ENCODE results near the gene FXYD6.

- TF ChIP-seq CTCF (IDR thresholded peaks at IDR 0.05): no peak
- TF ChIP-seq POLR2AphosphoS5 (IDR thresholded peaks at IDR 0.05; ENCODE audit: low read depth, low read length): no peak
- no peak for TF ChIP-seq REST (IDR thresholded peaks at IDR 0.05; ENCODE audit: insufficient read depth in 1 of 2, low read depth in 2 of 2, low read length in 1 of 2)
- TF ChIP-seq SIN3A (IDR thresholded peaks at IDR 0.05; ENCODE audit: borderline replicate concordance, insufficient read depth, low read depth, low read length): no peak
- no peak for TF ChIP-seq TCF7L2 (IDR thresholded peaks at IDR 0.05; ENCODE audit: low read depth, low read length)
These were observed 52.5 kb downstream of the FXYD6 start for GRCh38 chr11:117823946-117824420.

All from Panc1 (cell line).